GM12892 (cell line): ENCODE measurements around the gene SMAD1.

Experiments used
- POLR2A ChIP-seq: IDR thresholded peaks from 2 replicates; pipeline ENCODE4 v1.6.1; 2011; ENCODE audit warnings: low read depth, low read length, control low read depth
- TAF1 ChIP-seq: IDR thresholded peaks from 2 replicates; pipeline ENCODE4 v1.6.1; 2011; ENCODE audit warnings: low read depth, mild to moderate bottlenecking, control low read depth, low read length, borderline replicate concordance

DNA sequence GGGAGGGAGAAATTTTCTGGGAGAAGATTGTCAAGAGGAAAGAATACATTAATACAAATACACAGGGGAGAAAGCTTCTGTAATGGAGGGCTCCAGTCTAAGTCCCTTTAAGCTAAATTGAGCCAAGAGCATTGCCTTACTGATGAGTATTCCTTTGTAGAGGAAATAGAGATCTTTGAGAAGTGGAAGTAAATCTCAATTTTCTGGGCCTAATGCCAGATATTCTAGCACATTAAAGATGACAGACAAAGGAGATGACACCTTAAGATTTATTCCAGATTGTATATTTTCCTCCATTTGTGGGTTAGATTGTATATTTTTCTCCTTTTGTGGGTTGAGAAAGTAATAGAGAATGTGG, 28.5 kb upstream of the SMAD1 start:
- no peak for TF ChIP-seq POLR2A
- TF ChIP-seq TAF1: no peak
